GM12872 (cell line): ENCODE measurements around the gene LRIG1.

Experiments
- CTCF ChIP-seq: IDR thresholded peaks from 3 replicates; pipeline ENCODE4 v1.5.1; 2011; ENCODE audit warnings: low read depth, mild to moderate bottlenecking, low read length, moderate library complexity; ENCODE audit not compliant: insufficient read depth

The LRIG1 gene

GRCh38 chr3:66534304-66534845 is 33.6 kb upstream of the LRIG1 start:
- TF ChIP-seq CTCF, result no peak

- TF ChIP-seq CTCF, result no peak
Observed at GRCh38 chr3:66532613-66533012, 31.8 kb upstream of the LRIG1 start.

- TF ChIP-seq CTCF, result no peak
Observed at GRCh38 chr3:66532160-66532587, 31.4 kb upstream of the LRIG1 start.

- no peak for TF ChIP-seq CTCF
Observed at GRCh38 chr3:66531256-66531655, 30.4 kb upstream of the LRIG1 start.

GRCh38 chr3:66527246-66527645 is 26.4 kb upstream of the LRIG1 start:
- TF ChIP-seq CTCF, result no peak

GRCh38 chr3:66525771-66526170 is 24.9 kb upstream of the LRIG1 start:
- TF ChIP-seq CTCF, result no peak

GRCh38 chr3:66520724-66521123 is 19.9 kb upstream of the LRIG1 start:
- TF ChIP-seq CTCF, result no peak
